ENCODE results near the gene RNFT2.
"Not testable (repeated sequence)": the region's sequence is repeated elsewhere in the genome, so short reads cannot be mapped to it uniquely, and the experiment has no call there.

Gene RNFT2

GRCh38 chr12:116799955-116800354 lies 61.8 kb downstream of the RNFT2 start:
- DNase-seq, result no peak

DNA sequence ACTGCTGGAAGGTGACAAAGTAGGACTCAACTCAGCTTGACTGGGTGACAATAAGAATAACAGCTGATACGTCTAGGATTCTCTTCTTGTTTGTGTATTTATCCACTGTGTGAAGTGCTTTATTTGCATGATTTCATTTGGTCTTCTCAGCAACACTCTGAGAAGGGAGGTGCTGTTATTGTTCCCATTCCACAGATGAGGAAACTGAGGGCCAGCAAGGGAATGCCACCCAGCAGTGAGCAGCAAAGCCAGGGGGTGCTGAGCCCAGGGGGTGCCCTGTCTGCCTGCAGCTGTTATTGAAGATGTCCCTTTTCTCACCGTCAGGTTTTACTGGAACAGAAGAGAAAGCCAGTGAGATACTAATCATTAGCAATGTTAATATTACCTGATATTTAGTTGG lies 62.8 kb downstream of the RNFT2 start:
- no peak for DNase-seq

GRCh38 chr12:116802018-116802417 lies 63.9 kb downstream of the RNFT2 start:
- DNase-seq, result no peak

- DNase-seq, result no peak
Measured at GRCh38 chr12:116803013-116803736, 65.1 kb downstream of the RNFT2 start.

- no peak for DNase-seq
Measured at GRCh38 chr12:116804051-116804450, 65.9 kb downstream of the RNFT2 start.

GRCh38 chr12:116806845-116807440 lies 68.8 kb downstream of the RNFT2 start:
- no peak for DNase-seq

DNA sequence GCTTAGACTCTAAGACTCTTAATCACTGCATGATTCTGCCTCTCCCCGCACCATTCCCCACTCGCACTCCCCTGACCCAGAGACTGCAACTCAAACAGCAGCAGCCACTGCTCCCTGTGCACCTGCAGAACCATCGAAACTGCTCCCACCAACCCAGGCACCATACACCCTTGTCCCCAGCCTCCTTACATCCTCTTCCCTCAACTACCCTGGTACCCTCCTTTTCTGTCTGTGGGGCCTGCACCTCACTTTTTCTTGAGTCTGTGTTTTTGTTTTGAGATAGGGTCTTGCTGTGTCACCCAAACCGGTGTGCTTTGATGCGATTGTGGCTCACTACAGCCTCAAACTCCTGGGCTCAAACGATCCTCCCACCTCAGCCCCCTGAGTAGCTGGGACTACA lies 69.4 kb downstream of the RNFT2 start:
- DNase-seq, result no peak

- DNase-seq, result no peak
Measured at GRCh38 chr12:116808113-116809105, 70.3 kb downstream of the RNFT2 start.

GRCh38 chr12:116812238-116812637 lies 74.1 kb downstream of the RNFT2 start:
- DNase-seq, result no peak

DNA sequence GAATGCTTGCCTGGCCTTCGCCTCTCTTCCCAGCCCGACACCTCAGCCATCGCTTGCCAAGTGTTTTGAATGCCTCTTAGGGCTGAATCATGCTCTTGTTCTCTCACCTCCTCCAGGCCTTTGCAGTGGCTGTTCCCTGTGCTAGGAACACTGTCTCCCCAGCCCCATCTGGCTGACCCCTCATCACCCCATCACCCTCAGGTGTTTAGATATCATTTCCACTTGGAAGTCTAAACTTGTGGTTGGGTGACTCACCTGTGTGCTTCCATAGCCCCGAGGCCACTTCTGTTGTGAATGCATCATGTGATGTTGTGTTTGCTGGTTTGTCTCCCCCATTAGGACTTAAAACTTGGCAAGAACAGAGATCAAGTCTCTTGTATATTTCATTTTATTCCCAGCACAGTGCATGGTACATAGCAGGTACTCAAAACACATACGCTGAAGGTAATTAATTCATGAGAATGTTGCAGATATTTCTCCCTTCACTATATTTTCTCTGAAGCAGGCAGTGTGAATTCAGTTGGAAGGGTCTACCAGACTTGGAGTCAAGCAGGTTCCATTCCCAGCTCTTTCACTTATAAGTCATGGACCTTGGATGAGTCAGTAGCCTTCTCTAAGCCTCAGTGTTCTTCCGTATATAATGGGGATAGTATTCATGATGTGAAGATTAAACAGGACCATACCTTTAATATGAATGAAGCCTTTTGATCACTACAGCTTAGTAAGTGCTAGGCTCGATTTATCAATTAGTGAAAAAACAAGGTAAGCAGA lies 75.3 kb downstream of the RNFT2 start:
- DNase-seq, result no peak

- not testable (repeated sequence) for DNase-seq
Measured at GRCh38 chr12:116814766-116815165, 76.7 kb downstream of the RNFT2 start.

- DNase-seq, result no peak
Measured at GRCh38 chr12:116818341-116818856, 80.3 kb downstream of the RNFT2 start.

GRCh38 chr12:116818948-116819832 lies 81.1 kb downstream of the RNFT2 start:
- DNase-seq, result peak; percentile 33

- DNase-seq, result no peak
Measured at GRCh38 chr12:116820064-116820656, 82.0 kb downstream of the RNFT2 start.

DNA sequence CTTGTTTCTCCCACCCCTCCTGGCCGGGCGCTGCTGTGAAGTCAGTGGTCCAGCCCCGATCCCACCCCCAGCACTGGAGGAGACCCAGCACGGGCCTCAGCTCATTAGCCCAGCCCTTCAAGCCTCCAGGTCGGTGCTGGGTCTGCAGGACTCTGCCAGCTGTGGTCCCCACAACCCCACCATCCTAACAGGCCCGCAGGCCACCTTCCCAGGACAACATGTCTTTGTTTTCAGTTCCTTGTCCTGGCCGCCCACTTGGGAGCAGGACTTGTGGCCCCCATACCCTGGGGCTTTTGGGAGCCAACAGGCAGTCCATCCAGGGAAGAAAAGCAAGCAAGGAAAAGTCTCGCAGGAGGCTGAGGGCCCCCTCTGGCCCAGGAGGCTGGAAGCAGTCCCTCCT lies 83.2 kb downstream of the RNFT2 start:
- DNase-seq, result no peak

- DNase-seq, result no peak
Measured at GRCh38 chr12:116827432-116827831, 89.3 kb downstream of the RNFT2 start.

DNA sequence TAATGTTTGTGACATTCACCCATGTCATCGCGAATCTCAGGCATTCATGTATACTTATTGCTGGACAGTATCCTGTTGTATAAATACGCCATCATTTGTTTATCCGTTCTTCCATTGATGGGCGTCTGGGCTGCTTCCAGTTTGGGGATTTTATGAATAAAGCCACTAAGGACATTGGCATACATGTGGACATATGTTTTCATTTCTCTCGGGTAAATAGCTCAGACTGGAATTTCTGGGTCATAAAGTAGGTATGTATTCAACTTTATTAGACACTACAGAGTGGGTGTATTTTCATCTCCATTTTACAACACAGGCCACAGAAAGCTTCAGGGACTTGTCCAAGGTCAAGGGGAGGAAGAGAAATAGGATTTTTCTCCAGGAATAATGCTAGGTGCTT lies 94.2 kb downstream of the RNFT2 start:
- no peak for DNase-seq

GRCh38 chr12:116833474-116833873 lies 95.4 kb downstream of the RNFT2 start:
- no peak for DNase-seq

- DNase-seq, result no peak
Measured at GRCh38 chr12:116835484-116835883, 97.4 kb downstream of the RNFT2 start.

DNA sequence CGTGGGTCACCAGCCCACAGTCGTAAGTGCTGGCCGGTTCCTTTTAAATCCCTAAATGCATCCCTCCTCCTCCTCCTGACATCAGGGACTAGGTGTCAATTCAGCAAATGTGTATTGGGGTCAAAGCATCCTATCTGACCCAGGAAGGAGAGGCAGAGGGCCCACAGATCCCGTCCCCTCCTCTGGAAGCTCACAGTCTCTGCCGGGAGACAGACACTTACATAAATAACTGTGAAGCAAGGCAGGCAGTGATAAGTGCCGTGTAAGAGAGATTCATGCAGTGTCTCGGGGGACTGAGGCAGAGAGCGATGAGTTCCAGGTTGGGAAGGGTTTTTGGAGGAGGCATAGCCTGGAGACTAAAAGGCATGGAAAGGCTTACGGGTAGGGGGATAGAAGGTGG lies 99.0 kb downstream of the RNFT2 start:
- no peak for DNase-seq

- DNase-seq, result no peak
Measured at GRCh38 chr12:116838365-116838764, 100.2 kb downstream of the RNFT2 start.

Measured in NCI-H524 treated with DMSO at 0.1 percent for 48 hours (cell line).